CD8-positive, alpha-beta memory T cell (primary cell): ENCODE measurements around the gene KRT37. TPM values are rescaled to one million over a fixed set of nuclear protein-coding genes. Genes with fewer than 3 reads are reported as not detected.
"Not testable (repeated sequence)": the region's sequence is repeated elsewhere in the genome, so short reads cannot be mapped to it uniquely, and the experiment has no call there.

ENCODE experiments used
- CTCF ChIA-PET: fragments of 350-600 bp; sonication (Branson Sonifier 250); formaldehyde crosslinking; loops from one replicate; lab custom pipeline; 2021; ENCODE audit warnings: antibody characterized with exemption; lab: Charles Lee
- POLR2A ChIA-PET: fragments of 350-600 bp; sonication (Branson Sonifier 250); formaldehyde crosslinking; loops from one replicate; lab custom pipeline; 2021; ENCODE audit warnings: antibody characterized with exemption; lab: Charles Lee
- DNase-seq, 5 donors: peaks; one replicate each; pipeline versions ENCODE4 v3.0.0 to v3.0.0-alpha.2; 2020 to 2022; ENCODE audit warnings: mixed read lengths in 1 of 5
- H3K27ac ChIP-seq: one replicate; pipeline ENCODE4 v1.7.0; 2013; ENCODE audit warnings: low read depth, mild to moderate bottlenecking, low read length, moderate library complexity
- H3K27me3 ChIP-seq: 2 replicates; pipeline ENCODE4 v1.7.0; 2013; ENCODE audit warnings: low read length, mild to moderate bottlenecking; ENCODE audit not compliant: insufficient read depth, poor library complexity, severe bottlenecking
- H3K36me3 ChIP-seq: 2 replicates; pipeline ENCODE4 v1.7.0; 2013; ENCODE audit warnings: mild to moderate bottlenecking, low read length, moderate library complexity; ENCODE audit not compliant: insufficient read depth
- H3K4me1 ChIP-seq: 2 replicates; pipeline ENCODE4 v1.7.0; 2013; ENCODE audit warnings: mild to moderate bottlenecking, low read length, moderate library complexity; ENCODE audit not compliant: insufficient read depth
- H3K4me3 ChIP-seq: 2 replicates; pipeline ENCODE4 v1.7.0; 2013; ENCODE audit warnings: mild to moderate bottlenecking, low read length
- H3K9me3 ChIP-seq: 2 replicates; pipeline ENCODE4 v1.7.0; 2013; ENCODE audit warnings: mild to moderate bottlenecking, low read length
- H3K27ac Mint-ChIP-seq, 8 donors: one replicate each; pipeline ENCODE4 v1.8.0; 2020 to 2021; ENCODE audit warnings: mixed read lengths in 8 of 8, mild to moderate bottlenecking in 6 of 8, inconsistent platforms in 3 of 8, moderate library complexity in 3 of 8
- H3K27me3 Mint-ChIP-seq, 2 donors: one replicate each; pipeline ENCODE4 v1.8.0; 2020 to 2021; ENCODE audit warnings: mixed read lengths in 2 of 2, mild to moderate bottlenecking in 1 of 2, moderate library complexity in 1 of 2
- H3K36me3 Mint-ChIP-seq, 3 donors: one replicate each; pipeline ENCODE4 v1.8.0; 2020 to 2021; ENCODE audit warnings: mixed read lengths in 3 of 3, inconsistent platforms in 1 of 3, mild to moderate bottlenecking in 1 of 3
- H3K4me1 Mint-ChIP-seq, 3 donors: one replicate each; pipeline ENCODE4 v1.8.0; 2020 to 2021; ENCODE audit warnings: mixed read lengths in 3 of 3, inconsistent platforms in 1 of 3, mild to moderate bottlenecking in 1 of 3
- H3K4me3 Mint-ChIP-seq, 7 donors: one replicate each; pipeline ENCODE4 v1.8.0; 2020 to 2021; ENCODE audit warnings: mixed read lengths in 7 of 7, mild to moderate bottlenecking in 6 of 7, moderate library complexity in 4 of 7, inconsistent platforms in 2 of 7
- H3K9me3 Mint-ChIP-seq, 5 donors: one replicate each; pipeline ENCODE4 v1.8.0; 2020 to 2022; ENCODE audit warnings: mixed read lengths in 5 of 5, mild to moderate bottlenecking in 3 of 5, moderate library complexity in 2 of 5, inconsistent platforms in 1 of 5
- polyA plus RNA-seq: library from polyadenylated mRNA; unstranded; fragments of 300-500 nt; fragmentation: Illumina TruSeq; gene quantifications from one replicate; pipeline ENCODE4 v1.2.3, GENCODE V29; 2021
- total RNA-seq, 2 experiments: library from RNA; stranded (reverse); gene quantifications; one replicate each; pipeline ENCODE4 v1.2.3, GENCODE V29; 2021

The KRT37 gene
- total and polyA plus RNA-seq, 3 experiments from 2014 or later = not detected

- peaks cover 3 to 11% of the 10 kb centered on the region in 2 donors for H3K27me3 Mint-ChIP-seq
- POLR2A ChIA-PET = interaction anchor here (0.6 kb wide), 1 partner anchor 119 kb away, joined by 3 read pairs; no protein-coding TSS in a partner anchor
Measured at GRCh38 chr17:41403404-41404023, 20.9 kb downstream of the KRT37 start.

GRCh38 chr17:41402161-41402560 is 22.2 kb downstream of the KRT37 start:
- H3K27me3 ChIP-seq = no peaks in the 10 kb centered on the region
- CTCF ChIA-PET = no interaction called here
- H3K4me3 Mint-ChIP-seq = peak overlapping the region in 1 of 7 donors; percentile 23
- peaks cover 25 to 34% (median 30%) of the 10 kb centered on the region in 3 donors for H3K4me1 Mint-ChIP-seq
- H3K27ac ChIP-seq = no peak overlapping the region
- H3K4me1 ChIP-seq = peaks cover 15% of the 10 kb centered on the region
- H3K27ac Mint-ChIP-seq = peak overlapping the region in 1 of 8 donors; percentile 77
- peaks cover 3 to 17% of the 10 kb centered on the region in 2 donors for H3K27me3 Mint-ChIP-seq
- no peak overlapping the region for H3K4me3 ChIP-seq
- no peak for DNase-seq
- H3K9me3 ChIP-seq = no peaks in the 10 kb centered on the region
- H3K36me3 Mint-ChIP-seq = peaks cover 0 to 3% (median 1%) of the 10 kb centered on the region in 3 donors
- H3K9me3 Mint-ChIP-seq = no peaks in the 10 kb centered on the region
- POLR2A ChIA-PET = no interaction called here
- no peaks in the 10 kb centered on the region for H3K36me3 ChIP-seq

More at GRCh38 chr17:41403404-41404023, 20.9 kb downstream of the KRT37 start:
- peaks cover 0 to 3% (median 1%) of the 10 kb centered on the region in 3 donors for H3K36me3 Mint-ChIP-seq
- no peaks in the 10 kb centered on the region for H3K27me3 ChIP-seq
- no peak for DNase-seq
- peaks cover 27 to 34% (median 33%) of the 10 kb centered on the region in 3 donors for H3K4me1 Mint-ChIP-seq
- CTCF ChIA-PET = no interaction called here
- no peak overlapping the region for H3K27ac ChIP-seq
- peak overlapping the region in 2 of 7 donors; percentile 11 to 36 for H3K4me3 Mint-ChIP-seq
- H3K36me3 ChIP-seq = no peaks in the 10 kb centered on the region
- no peaks in the 10 kb centered on the region for H3K9me3 ChIP-seq
- H3K27ac Mint-ChIP-seq = peak overlapping the region in 6 of 8 donors; percentile 15 to 68 (median 23)
- H3K4me1 ChIP-seq = peaks cover 17% of the 10 kb centered on the region
- H3K4me3 ChIP-seq = no peak overlapping the region
- H3K9me3 Mint-ChIP-seq = no peaks in the 10 kb centered on the region

GRCh38 chr17:41396996-41397660 is 27.3 kb downstream of the KRT37 start, which contains the start of gene KRT31:
TSS of gene KRT31 (minus strand) at chr17:41397608. CDS start at chr17:41397539, 69 bp downstream.
- no peaks in the 10 kb centered on the region for H3K9me3 ChIP-seq
- CTCF ChIA-PET = no interaction called here
- POLR2A ChIA-PET = no interaction called here

GRCh38 chr17:41396340-41396739 is 28.0 kb downstream of the KRT37 start:
- Histone ChIP-seq H3K36me3 (no peaks in the 10 kb centered on the region), H3K27me3 (no peaks in the 10 kb centered on the region), H3K9me3 (no peaks in the 10 kb centered on the region), H3K4me1 (no peaks in the 10 kb centered on the region), H3K27ac (no peak overlapping the region), H3K4me3 (no peak overlapping the region)
- no peak for DNase-seq
- ChIA-PET POLR2A (interaction anchor here (0.7 kb wide), 1 partner anchor 62 kb away, joined by 5 read pairs; no protein-coding TSS in a partner anchor), CTCF (no interaction called here)
- H3K9me3 Mint-ChIP-seq = no peaks in the 10 kb centered on the region
- peaks cover 3 to 6% (median 5%) of the 10 kb centered on the region in 3 donors for H3K4me1 Mint-ChIP-seq
- peaks cover 0 to 9% (median 1%) of the 10 kb centered on the region in 3 donors for H3K36me3 Mint-ChIP-seq
- H3K27ac Mint-ChIP-seq = peak overlapping the region in 1 of 8 donors; percentile 22
- H3K27me3 Mint-ChIP-seq = peaks cover 9 to 31% of the 10 kb centered on the region in 2 donors
- H3K4me3 Mint-ChIP-seq = no peak overlapping the region

More at GRCh38 chr17:41396996-41397660, 27.3 kb downstream of the KRT37 start, which contains the start of gene KRT31:
- Mint-ChIP-seq H3K27ac (no peak within 1 kb of the TSS), H3K36me3 (peaks cover 0 to 4% (median 1%) of the 10 kb centered on the region in 3 donors), H3K27me3 (peaks cover 5 to 28% of the 10 kb centered on the region in 2 donors), H3K4me3 (no peak within 1 kb of the TSS), H3K9me3 (no peaks in the 10 kb centered on the region), H3K4me1 (peaks cover 3 to 8% (median 5%) of the 10 kb centered on the region in 3 donors)
- no peak for DNase-seq
- H3K36me3 ChIP-seq = no peaks in the 10 kb centered on the region
- H3K4me3 ChIP-seq = no peak within 1 kb of the TSS
- H3K4me1 ChIP-seq = no peaks in the 10 kb centered on the region
- H3K27me3 ChIP-seq = no peaks in the 10 kb centered on the region
- no peak within 1 kb of the TSS for H3K27ac ChIP-seq

- H3K4me1 ChIP-seq = no peaks in the 10 kb centered on the region
- DNase-seq = no peak
- no peaks in the 10 kb centered on the region for H3K36me3 ChIP-seq
- Mint-ChIP-seq H3K27ac (no peak overlapping the region), H3K4me1 (peaks cover 3 to 6% (median 5%) of the 10 kb centered on the region in 3 donors), H3K27me3 (peaks cover 9 to 38% of the 10 kb centered on the region in 2 donors), H3K36me3 (peaks cover 0 to 5% (median 1%) of the 10 kb centered on the region in 3 donors), H3K9me3 (no peaks in the 10 kb centered on the region), H3K4me3 (no peak overlapping the region)
- no peak overlapping the region for H3K27ac ChIP-seq
- CTCF ChIA-PET = no interaction called here
- H3K27me3 ChIP-seq = no peaks in the 10 kb centered on the region
- POLR2A ChIA-PET = interaction anchor here (0.7 kb wide), 1 partner anchor 63 kb away, joined by 5 read pairs; no protein-coding TSS in a partner anchor
- no peak overlapping the region for H3K4me3 ChIP-seq
- no peaks in the 10 kb centered on the region for H3K9me3 ChIP-seq
Measured at GRCh38 chr17:41395611-41396010, 28.8 kb downstream of the KRT37 start.

GRCh38 chr17:41395044-41395443 is 29.3 kb downstream of the KRT37 start:
- H3K36me3 ChIP-seq, H3K4me3 ChIP-seq, DNase-seq, CTCF ChIA-PET, H3K9me3 ChIP-seq, H3K4me3 Mint-ChIP-seq, H3K27ac ChIP-seq, H3K4me1 ChIP-seq, H3K9me3 Mint-ChIP-seq, H3K36me3 Mint-ChIP-seq, POLR2A ChIA-PET, H3K4me1 Mint-ChIP-seq, H3K27me3 ChIP-seq, H3K27ac Mint-ChIP-seq: not testable (repeated sequence)
- H3K27me3 Mint-ChIP-seq = peaks cover 10 to 42% of the 10 kb centered on the region in 2 donors

- no peak for DNase-seq
- Mint-ChIP-seq H3K9me3 (no peaks in the 10 kb centered on the region), H3K27ac (no peak overlapping the region), H3K4me3 (no peak overlapping the region), H3K4me1 (peaks cover under 1 to 4% (median 4%) of the 10 kb centered on the region in 3 donors), H3K27me3 (peaks cover 14 to 44% of the 10 kb centered on the region in 2 donors), H3K36me3 (peaks cover 0 to 5% (median 2%) of the 10 kb centered on the region in 3 donors)
- Histone ChIP-seq H3K9me3 (no peaks in the 10 kb centered on the region), H3K27me3 (no peaks in the 10 kb centered on the region), H3K4me1 (no peaks in the 10 kb centered on the region), H3K27ac (no peak overlapping the region), H3K4me3 (no peak overlapping the region), H3K36me3 (no peaks in the 10 kb centered on the region)
- ChIA-PET POLR2A (no interaction called here), CTCF (no interaction called here)
Measured at GRCh38 chr17:41394254-41394996, 30.0 kb downstream of the KRT37 start.
